MM.1S (cell line): Measurements from ENCODE around the gene MEIS2.
A peak's percentile ranks its signal among the peaks of the same experiment; 100 is the strongest.

Experiments
- DNase-seq: peaks from one replicate; pipeline ENCODE4 v3.0.0-alpha.2; 2015
- H2AFZ ChIP-seq: fragments of 300-600 bp; sonication (generic); 2 replicates; pipeline ENCODE4 v1.6.0; 2016; ENCODE audit warnings: antibody characterized with exemption, low read length
- H3F3A ChIP-seq: fragments of 300-600 bp; sonication (generic); 2 replicates; pipeline ENCODE4 v1.6.1; 2016; ENCODE audit warnings: mild to moderate bottlenecking, antibody characterized with exemption, low read length, moderate library complexity, mixed read lengths; ENCODE audit not compliant: insufficient read depth
- H3K27ac ChIP-seq: fragments of 300-600 bp; sonication (generic); 2 replicates; pipeline ENCODE4 v1.5.1; 2016; ENCODE audit warnings: mild to moderate bottlenecking, low read length
- H3K27me3 ChIP-seq: fragments of 300-600 bp; sonication (generic); replicated peaks from 2 replicates; pipeline ENCODE4 v1.6.0; 2016; ENCODE audit warnings: low read length; ENCODE audit not compliant: insufficient read depth
- H3K36me3 ChIP-seq: fragments of 300-600 bp; sonication (generic); replicated peaks from 2 replicates; pipeline ENCODE4 v1.6.1; 2016; ENCODE audit warnings: mild to moderate bottlenecking, low read length, mixed read lengths; ENCODE audit not compliant: insufficient read depth
- H3K4me1 ChIP-seq: fragments of 300-600 bp; sonication (generic); 2 replicates; pipeline ENCODE4 v1.6.1; 2016; ENCODE audit warnings: low read length, mixed read lengths
- H3K4me2 ChIP-seq: fragments of 300-600 bp; sonication (generic); 2 replicates; pipeline ENCODE4 v1.6.0; 2016; ENCODE audit warnings: low read depth, low read length
- H3K4me3 ChIP-seq: fragments of 300-600 bp; sonication (generic); 2 replicates; pipeline ENCODE4 v1.5.1; 2016; ENCODE audit warnings: low read length, mixed read lengths
- H3K79me2 ChIP-seq: fragments of 300-600 bp; sonication (generic); 2 replicates; pipeline ENCODE4 v1.6.1; 2016; ENCODE audit warnings: mixed run types, low read length, mixed read lengths
- H3K9ac ChIP-seq: fragments of 300-600 bp; sonication (generic); 2 replicates; pipeline ENCODE4 v1.6.1; 2016; ENCODE audit warnings: low read length, mixed read lengths
- H3K9me2 ChIP-seq: fragments of 300-600 bp; sonication (generic); replicated peaks from 2 replicates; pipeline ENCODE4 v1.6.1; 2016; ENCODE audit warnings: mild to moderate bottlenecking, low read length, mixed read lengths; ENCODE audit not compliant: insufficient read depth
- H3K9me3 ChIP-seq: fragments of 300-600 bp; sonication (generic); replicated peaks from 2 replicates; pipeline ENCODE4 v1.6.1; 2016; ENCODE audit warnings: mild to moderate bottlenecking, low read length, mixed read lengths; ENCODE audit not compliant: insufficient read depth
- H4K20me1 ChIP-seq: fragments of 300-600 bp; sonication (generic); 2 replicates; pipeline ENCODE4 v1.6.1; 2016; ENCODE audit warnings: mild to moderate bottlenecking, low read length, moderate library complexity, mixed read lengths; ENCODE audit not compliant: insufficient read depth
- EZH2 ChIP-seq: fragments of 300-600 bp; sonication (generic); optimal IDR thresholded peaks from 2 replicates; pipeline ENCODE3; 2017; ENCODE audit warnings: low read depth, mild to moderate bottlenecking, antibody characterized with exemption, low read length, mixed read lengths
- EZH2phosphoT487 ChIP-seq: fragments of 300-600 bp; sonication (generic); IDR thresholded peaks from 2 replicates; pipeline ENCODE4 v1.6.1; 2018; ENCODE audit warnings: antibody characterized with exemption, low read length
- TF ChIP-seq, protein P1 (sequence below): fragments of 300-600 bp; sonication (generic); IDR thresholded peaks from 2 replicates; pipeline ENCODE4 v1.5.1; 2016; ENCODE audit warnings: antibody characterized with exemption, low read length, mixed read lengths

MEIS2 gene

DNA sequence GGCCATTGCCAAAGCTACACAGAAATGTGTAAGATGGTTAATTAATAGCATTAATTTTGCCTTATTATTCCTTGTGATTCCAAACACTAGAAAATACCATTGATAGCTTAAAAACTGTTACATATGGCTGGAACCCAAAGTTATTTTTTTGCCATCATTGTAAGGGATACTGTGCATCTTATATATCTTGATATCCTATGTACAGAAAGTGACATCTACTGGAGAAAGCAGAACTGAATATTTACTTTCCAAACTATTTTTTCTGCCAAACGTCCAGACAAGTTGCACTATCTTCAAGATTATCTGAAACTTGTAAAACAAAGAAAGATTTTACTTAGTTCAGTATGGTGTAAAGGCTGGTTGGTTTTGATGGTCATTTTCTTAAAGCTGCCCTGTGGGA lies 33.3 kb upstream of the MEIS2 start:
- H3K36me3 ChIP-seq: no peaks in the 10 kb centered on the region
- no peak for DNase-seq
- H3K79me2 ChIP-seq: no peaks in the 10 kb centered on the region
- H3K4me3 ChIP-seq: no peak overlapping the region
- no peaks in the 10 kb centered on the region for H3K9me2 ChIP-seq
- TF ChIP-seq, protein P1, sequence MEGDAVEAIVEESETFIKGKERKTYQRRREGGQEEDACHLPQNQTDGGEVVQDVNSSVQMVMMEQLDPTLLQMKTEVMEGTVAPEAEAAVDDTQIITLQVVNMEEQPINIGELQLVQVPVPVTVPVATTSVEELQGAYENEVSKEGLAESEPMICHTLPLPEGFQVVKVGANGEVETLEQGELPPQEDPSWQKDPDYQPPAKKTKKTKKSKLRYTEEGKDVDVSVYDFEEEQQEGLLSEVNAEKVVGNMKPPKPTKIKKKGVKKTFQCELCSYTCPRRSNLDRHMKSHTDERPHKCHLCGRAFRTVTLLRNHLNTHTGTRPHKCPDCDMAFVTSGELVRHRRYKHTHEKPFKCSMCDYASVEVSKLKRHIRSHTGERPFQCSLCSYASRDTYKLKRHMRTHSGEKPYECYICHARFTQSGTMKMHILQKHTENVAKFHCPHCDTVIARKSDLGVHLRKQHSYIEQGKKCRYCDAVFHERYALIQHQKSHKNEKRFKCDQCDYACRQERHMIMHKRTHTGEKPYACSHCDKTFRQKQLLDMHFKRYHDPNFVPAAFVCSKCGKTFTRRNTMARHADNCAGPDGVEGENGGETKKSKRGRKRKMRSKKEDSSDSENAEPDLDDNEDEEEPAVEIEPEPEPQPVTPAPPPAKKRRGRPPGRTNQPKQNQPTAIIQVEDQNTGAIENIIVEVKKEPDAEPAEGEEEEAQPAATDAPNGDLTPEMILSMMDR: peak; percentile 31
- TF ChIP-seq EZH2phosphoT487: no peak
- no peaks in the 10 kb centered on the region for H4K20me1 ChIP-seq
- H3K4me1 ChIP-seq: peaks cover 11% of the 10 kb centered on the region
- H3K27ac ChIP-seq: no peak overlapping the region
- peak overlapping the region; percentile 37; the same call in 1 of the 2 replicates for H3K4me2 ChIP-seq
- peaks cover 5% of the 10 kb centered on the region; the same call in 1 of the 2 replicates for H3K27me3 ChIP-seq
- no peak overlapping the region for H2AFZ ChIP-seq
- H3K9me3 ChIP-seq: no peaks in the 10 kb centered on the region
- peaks cover 3% of the 10 kb centered on the region; the same call in 1 of the 2 replicates for H3F3A ChIP-seq
- no peak overlapping the region for H3K9ac ChIP-seq

- Histone ChIP-seq H3K4me1 (peaks cover 9% of the 10 kb centered on the region), H3K79me2 (no peaks in the 10 kb centered on the region), H3K9me2 (no peaks in the 10 kb centered on the region), H2AFZ (no peak overlapping the region), H3K9me3 (no peaks in the 10 kb centered on the region), H3K27ac (no peak overlapping the region), H3K36me3 (no peaks in the 10 kb centered on the region), H3K4me2 (no peak overlapping the region), H4K20me1 (no peaks in the 10 kb centered on the region), H3K27me3 (peaks cover 5% of the 10 kb centered on the region; the same call in 1 of the 2 replicates), H3K9ac (no peak overlapping the region), H3F3A (peaks cover 3% of the 10 kb centered on the region; the same call in 1 of the 2 replicates), H3K4me3 (no peak overlapping the region)
- TF ChIP-seq EZH2 (no peak), EZH2phosphoT487 (no peak)
- TF ChIP-seq, protein P1: no peak
- no peak for DNase-seq
These were observed 32.6 kb upstream of the MEIS2 start for GRCh38 chr15:37132826-37133417.

DNA sequence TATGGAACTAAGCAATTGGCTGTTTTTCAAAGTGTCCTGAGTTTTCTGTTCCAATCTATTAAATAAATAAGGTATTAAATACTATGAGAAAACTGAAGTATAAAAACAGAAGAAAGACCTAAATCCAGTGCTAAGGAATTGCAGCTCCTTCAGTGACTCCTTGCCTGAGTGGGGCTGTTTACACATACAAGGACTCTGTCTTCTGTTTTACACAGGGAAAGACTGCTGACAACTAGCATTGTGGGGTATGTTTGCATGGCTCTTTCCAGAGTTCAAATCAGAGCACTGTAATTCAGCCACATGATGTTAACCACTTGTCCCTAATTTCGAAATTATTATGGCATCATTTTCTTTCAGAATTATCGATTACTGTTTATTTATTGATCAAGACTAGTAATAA lies 31.3 kb upstream of the MEIS2 start:
- TF ChIP-seq, protein P1: no peak
- TF ChIP-seq EZH2 (no peak), EZH2phosphoT487 (no peak)
- H3K9me2 ChIP-seq: no peaks in the 10 kb centered on the region
- H3K27me3 ChIP-seq: no peaks in the 10 kb centered on the region
- H3K4me1 ChIP-seq: peaks cover 9% of the 10 kb centered on the region
- no peaks in the 10 kb centered on the region for H3K36me3 ChIP-seq
- H3F3A ChIP-seq: peaks cover 3% of the 10 kb centered on the region; the same call in 1 of the 2 replicates
- no peaks in the 10 kb centered on the region for H4K20me1 ChIP-seq
- no peak for DNase-seq
- H3K4me2 ChIP-seq: no peak overlapping the region
- H2AFZ ChIP-seq: no peak overlapping the region
- no peak overlapping the region for H3K9ac ChIP-seq
- no peak overlapping the region for H3K27ac ChIP-seq
- no peaks in the 10 kb centered on the region for H3K9me3 ChIP-seq
- no peaks in the 10 kb centered on the region for H3K79me2 ChIP-seq
- H3K4me3 ChIP-seq: no peak overlapping the region
